HepG2 (cell line): ENCODE data around the gene NAP1L1. TPM values are rescaled to one million over a fixed set of nuclear protein-coding genes. Genes with fewer than 3 reads are reported as not detected.
A peak's percentile ranks its signal among the peaks of the same experiment; 100 is the strongest.

Source experiments
- ATF7-NPFF ChIP-seq: sonication (generic); formaldehyde crosslinking; IDR thresholded peaks from 2 replicates; pipeline ENCODE4 v1.8.1; 2023; ENCODE audit warnings: mild to moderate bottlenecking, low read depth, missing genetic modification reagents, moderate library complexity
- BCL6 ChIP-seq: IDR thresholded peaks from 2 replicates; pipeline ENCODE4 v1.6.1; 2016; ENCODE audit warnings: missing genetic modification reagents, missing compliant biosample characterization
- BORCS8-MEF2B ChIP-seq: sonication (generic); formaldehyde crosslinking; IDR thresholded peaks from 2 replicates; pipeline ENCODE4 v1.8.0; 2022; ENCODE audit warnings: mild to moderate bottlenecking, missing genetic modification reagents
- BRF2 ChIP-seq: sonication (generic); formaldehyde crosslinking; IDR thresholded peaks from 2 replicates; pipeline ENCODE4 v1.8.1; 2022; ENCODE audit warnings: mild to moderate bottlenecking, missing genetic modification reagents
- CENPT ChIP-seq: sonication (generic); formaldehyde crosslinking; IDR thresholded peaks from 2 replicates; pipeline ENCODE4 v1.8.0; 2022; ENCODE audit warnings: low read depth, mild to moderate bottlenecking, moderate library complexity, missing genetic modification reagents
- GZF1 ChIP-seq: sonication (generic); formaldehyde crosslinking; IDR thresholded peaks from 2 replicates; pipeline ENCODE4 v1.5.1; 2020; ENCODE audit warnings: mild to moderate bottlenecking, missing genetic modification reagents
- HHEX ChIP-seq: IDR thresholded peaks from 2 replicates; pipeline ENCODE4 v1.6.1; 2016; ENCODE audit warnings: control low read depth
- HMGA1 ChIP-seq: sonication (generic); formaldehyde crosslinking; conservative IDR thresholded peaks from 2 replicates; pipeline ENCODE4 v1.4.0; 2020; ENCODE audit warnings: missing genetic modification reagents
- JUND ChIP-seq: sonication (generic); formaldehyde crosslinking; IDR thresholded peaks from 2 replicates; pipeline ENCODE4 v1.8.0; 2022; ENCODE audit warnings: mild to moderate bottlenecking, missing genetic modification reagents
- MNT ChIP-seq: fragments of 450-650 bp; IDR thresholded peaks from 2 replicates; pipeline ENCODE4 v1.6.1; 2016
- MZF1 ChIP-seq: sonication (generic); formaldehyde crosslinking; IDR thresholded peaks from 2 replicates; pipeline ENCODE4 v1.8.1; 2023; ENCODE audit warnings: mild to moderate bottlenecking, missing genetic modification reagents, borderline replicate concordance
- NFYB ChIP-seq: sonication (generic); formaldehyde crosslinking; IDR thresholded peaks from 2 replicates; pipeline ENCODE4 v1.4.0; 2020; ENCODE audit warnings: missing genetic modification reagents
- NR2F6 ChIP-seq, 2 experiments: IDR thresholded peaks; 2 replicates each; pipeline ENCODE4 v1.6.1; 2016; ENCODE audit warnings: antibody characterized with exemption in 1 of 2, mild to moderate bottlenecking in 1 of 2
- PPARG ChIP-seq: conservative IDR thresholded peaks from 2 replicates; pipeline ENCODE4 v1.6.1; 2016; ENCODE audit warnings: missing biosample characterization, missing genetic modification reagents
- SCMH1 ChIP-seq: sonication (generic); formaldehyde crosslinking; IDR thresholded peaks from 2 replicates; pipeline ENCODE4 v1.9.0; 2021; ENCODE audit warnings: missing genetic modification reagents, mild to moderate bottlenecking, borderline replicate concordance
- TCF7 ChIP-seq: sonication (generic); IDR thresholded peaks from 2 replicates; pipeline ENCODE4 v1.6.1; 2016; ENCODE audit warnings: antibody characterized with exemption, low read depth
- THAP11 ChIP-seq: IDR thresholded peaks from 2 replicates; pipeline ENCODE4 v1.6.1; 2016; ENCODE audit warnings: missing biosample characterization, missing genetic modification reagents
- ZFAT ChIP-seq: sonication (generic); formaldehyde crosslinking; conservative IDR thresholded peaks from 2 replicates; pipeline ENCODE4 v1.8.1; 2023; ENCODE audit warnings: missing genetic modification reagents, inconsistent platforms
- ZFP62 ChIP-seq: sonication (generic); formaldehyde crosslinking; IDR thresholded peaks from 2 replicates; pipeline ENCODE4 v1.4.0; 2020; ENCODE audit warnings: missing genetic modification reagents
- ZNF292 ChIP-seq: sonication (generic); formaldehyde crosslinking; IDR thresholded peaks from 2 replicates; pipeline ENCODE4 v1.8.1; 2022; ENCODE audit warnings: mild to moderate bottlenecking, low read depth, missing genetic modification reagents, borderline replicate concordance
- ZNF296 ChIP-seq: sonication (generic); formaldehyde crosslinking; conservative IDR thresholded peaks from 2 replicates; pipeline ENCODE4 v1.5.0; 2020; ENCODE audit warnings: mild to moderate bottlenecking, missing genetic modification reagents
- ZNF546 ChIP-seq: sonication (generic); formaldehyde crosslinking; conservative IDR thresholded peaks from 2 replicates; pipeline ENCODE4 v1.8.1; 2023; ENCODE audit warnings: mild to moderate bottlenecking, missing genetic modification reagents
- ZNF772 ChIP-seq: sonication (generic); formaldehyde crosslinking; IDR thresholded peaks from 2 replicates; pipeline ENCODE4 v1.5.0; 2020; ENCODE audit warnings: mild to moderate bottlenecking, missing genetic modification reagents
- ZNF780A ChIP-seq: sonication (generic); formaldehyde crosslinking; IDR thresholded peaks from 2 replicates; pipeline ENCODE4 v1.8.0; 2022; ENCODE audit warnings: mild to moderate bottlenecking, missing genetic modification reagents, moderate library complexity
- ZNF781 ChIP-seq: sonication (generic); formaldehyde crosslinking; IDR thresholded peaks from 2 replicates; pipeline ENCODE4 v1.5.1; 2020; ENCODE audit warnings: borderline replicate concordance, mild to moderate bottlenecking, missing genetic modification reagents; ENCODE audit errors: not compliant biosample characterization
- polyA plus RNA-seq, 8 experiments: library from polyadenylated mRNA; depleted of rRNA in 3 of 8; stranded (reverse) in 7 of 8; unstranded in 1 of 8; fragments of >200 nt; fragmentation: Illumina TruSeq in 4 of 8; extraction: Trizol in 4 of 8; gene quantifications; 2 replicates each; pipeline versions ENCODE4 v1.2.1 to v1.2.3, GENCODE V29; 2011 to 2016; ENCODE audit warnings: low read depth in 4 of 8, missing spikeins in 1 of 8, mixed read lengths in 1 of 8; ENCODE audit not compliant: insufficient read depth in 1 of 8
- total RNA-seq, 5 experiments: library from RNA; depleted of rRNA; stranded (reverse); fragments of >200 nt; fragmentation: Illumina TruSeq; extraction: Trizol; gene quantifications; 2 replicates each; pipeline ENCODE4 v1.2.3, GENCODE V29; 2016; ENCODE audit warnings: low read depth in 1 of 5
- TF ChIP-seq, protein P1 (sequence below): sonication (generic); formaldehyde crosslinking; IDR thresholded peaks from 2 replicates; pipeline ENCODE4 v1.5.1; 2020; ENCODE audit warnings: missing genetic modification reagents, mild to moderate bottlenecking, borderline replicate concordance
- TF ChIP-seq, protein P2 (sequence below): sonication (generic); formaldehyde crosslinking; IDR thresholded peaks from 2 replicates; pipeline ENCODE4 v1.8.1; 2023; ENCODE audit warnings: missing genetic modification reagents, mild to moderate bottlenecking, borderline replicate concordance

NAP1L1 gene
- total and polyA plus RNA-seq, 2 of the 13 experiments (the other 11 are each of a cell fraction or from before 2014, with no cell fraction given), result 207 to 309 TPM

GRCh38 chr12:76031414-76032042 lies 53.0 kb downstream of the NAP1L1 start, which contains the start of gene PHLDA1 (continued):
- no peak for TF ChIP-seq ZNF296 (CRISPR knock-in tag)
- peak; percentile 61; the same call in 1 of the 2 replicates for TF ChIP-seq ZNF546 (CRISPR knock-in tag)
- TF ChIP-seq SCMH1 (CRISPR knock-in tag), result no peak
- no peak for TF ChIP-seq HMGA1 (CRISPR knock-in tag)
- TF ChIP-seq TCF7, result peak; percentile 34; the same call in 1 of the 2 replicates
- TF ChIP-seq, protein P1, sequence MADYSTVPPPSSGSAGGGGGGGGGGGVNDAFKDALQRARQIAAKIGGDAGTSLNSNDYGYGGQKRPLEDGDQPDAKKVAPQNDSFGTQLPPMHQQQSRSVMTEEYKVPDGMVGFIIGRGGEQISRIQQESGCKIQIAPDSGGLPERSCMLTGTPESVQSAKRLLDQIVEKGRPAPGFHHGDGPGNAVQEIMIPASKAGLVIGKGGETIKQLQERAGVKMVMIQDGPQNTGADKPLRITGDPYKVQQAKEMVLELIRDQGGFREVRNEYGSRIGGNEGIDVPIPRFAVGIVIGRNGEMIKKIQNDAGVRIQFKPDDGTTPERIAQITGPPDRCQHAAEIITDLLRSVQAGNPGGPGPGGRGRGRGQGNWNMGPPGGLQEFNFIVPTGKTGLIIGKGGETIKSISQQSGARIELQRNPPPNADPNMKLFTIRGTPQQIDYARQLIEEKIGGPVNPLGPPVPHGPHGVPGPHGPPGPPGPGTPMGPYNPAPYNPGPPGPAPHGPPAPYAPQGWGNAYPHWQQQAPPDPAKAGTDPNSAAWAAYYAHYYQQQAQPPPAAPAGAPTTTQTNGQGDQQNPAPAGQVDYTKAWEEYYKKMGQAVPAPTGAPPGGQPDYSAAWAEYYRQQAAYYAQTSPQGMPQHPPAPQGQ (CRISPR knock-in tag), result peak; percentile 9; the same call in 1 of the 2 replicates
- no peak for TF ChIP-seq JUND (CRISPR knock-in tag)
- TF ChIP-seq ZNF781 (CRISPR knock-in tag), result peak; percentile 78
- TF ChIP-seq MZF1 (CRISPR knock-in tag), result no peak
- TF ChIP-seq ZNF772 (CRISPR knock-in tag), result peak; percentile 23; the same call in 1 of the 2 replicates
- 0 out of 2 replicates have a peak, but pooled peaks have one; percentile 26 for TF ChIP-seq CENPT (CRISPR knock-in tag)
- TF ChIP-seq, protein P2, sequence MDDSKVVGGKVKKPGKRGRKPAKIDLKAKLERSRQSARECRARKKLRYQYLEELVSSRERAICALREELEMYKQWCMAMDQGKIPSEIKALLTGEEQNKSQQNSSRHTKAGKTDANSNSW (CRISPR knock-in tag), result no peak
- peak; percentile 63; the same call in 1 of the 2 replicates for TF ChIP-seq BCL6 (CRISPR knock-in tag)
- TF ChIP-seq HHEX (CRISPR knock-in tag), result no peak
- TF ChIP-seq NFYB (CRISPR knock-in tag), result peak; percentile 48; the same call in 1 of the 2 replicates
- peak; percentile 95; the same call in 1 of the 2 replicates for TF ChIP-seq BORCS8-MEF2B
- 0 out of 2 replicates have a peak, but pooled peaks have one; percentile 33 for TF ChIP-seq PPARG
- TF ChIP-seq GZF1 (CRISPR knock-in tag), result no peak
- peak; percentile 85 for TF ChIP-seq ZNF780A (CRISPR knock-in tag)
- peak; percentile 92; the same call in 1 of the 2 replicates for TF ChIP-seq BRF2
- peak; percentile 28; the same call in 1 of the 2 replicates for TF ChIP-seq MNT
- TF ChIP-seq ATF7-NPFF (CRISPR knock-in tag), result peak; percentile 79
- 0 out of 2 replicates have a peak, but pooled peaks have one; percentile 73 for TF ChIP-seq ZFP62 (CRISPR knock-in tag)
- TF ChIP-seq NR2F6 (IDR thresholded peaks at IDR 0.05), result 0 out of 2 replicates have a peak, but pooled peaks have one; percentile 25
- TF ChIP-seq NR2F6 (CRISPR knock-in tag; IDR thresholded peaks at IDR 0.05), result peak; percentile 67
- peak; percentile 90 for TF ChIP-seq ZFAT
- TF ChIP-seq ZNF292, result peak; percentile 60; the same call in 1 of the 2 replicates
- peak; percentile 62 for TF ChIP-seq THAP11
